Effector memory CD4-positive, alpha-beta T cell (primary cell): ENCODE data around the gene PRR11.
"Not testable (repeated sequence)": the region's sequence is repeated elsewhere in the genome, so short reads cannot be mapped to it uniquely, and the experiment has no call there.

Experiments used
- DNase-seq, 3 donors: peaks; one replicate each; pipeline ENCODE4 v3.0.0-alpha.2; 2020
- H3K27ac ChIP-seq: 2 replicates; pipeline ENCODE4 v1.7.0; 2013; ENCODE audit warnings: mild to moderate bottlenecking, low read length, moderate library complexity; ENCODE audit not compliant: insufficient read depth, poor library complexity, severe bottlenecking
- H3K27me3 ChIP-seq: replicated peaks from 2 replicates; pipeline ENCODE4 v1.7.0; 2013; ENCODE audit warnings: mild to moderate bottlenecking, low read length; ENCODE audit not compliant: insufficient read depth, control insufficient read depth, poor library complexity, severe bottlenecking
- H3K36me3 ChIP-seq: 2 replicates; pipeline ENCODE4 v1.7.0; 2013; ENCODE audit warnings: mild to moderate bottlenecking, low read length, moderate library complexity; ENCODE audit not compliant: control insufficient read depth, insufficient read depth
- H3K4me1 ChIP-seq: 2 replicates; pipeline ENCODE4 v1.7.0; 2013; ENCODE audit warnings: low read length, mild to moderate bottlenecking; ENCODE audit not compliant: control insufficient read depth, insufficient read depth, poor library complexity, severe bottlenecking
- H3K4me3 ChIP-seq: 2 replicates; pipeline ENCODE4 v1.7.0; 2013; ENCODE audit warnings: low read length, low read depth, mild to moderate bottlenecking; ENCODE audit not compliant: insufficient read depth, poor library complexity, severe bottlenecking
- H3K9me3 ChIP-seq: 2 replicates; pipeline ENCODE4 v1.7.0; 2013; ENCODE audit warnings: mild to moderate bottlenecking, low read length, moderate library complexity; ENCODE audit not compliant: control insufficient read depth

Gene PRR11

GRCh38 chr17:59172436-59173004 lies 17.0 kb downstream of the PRR11 start:
- H3K27me3 ChIP-seq: no peaks in the 10 kb centered on the region
- no peaks in the 10 kb centered on the region for H3K36me3 ChIP-seq
- no peaks in the 10 kb centered on the region for H3K9me3 ChIP-seq
- H3K4me1 ChIP-seq: no peaks in the 10 kb centered on the region
- DNase-seq: no peak
- no peak overlapping the region for H3K27ac ChIP-seq
- no peak overlapping the region for H3K4me3 ChIP-seq

- Histone ChIP-seq H3K4me1 (no peaks in the 10 kb centered on the region), H3K9me3 (no peaks in the 10 kb centered on the region), H3K27ac (no peak overlapping the region), H3K36me3 (no peaks in the 10 kb centered on the region), H3K27me3 (no peaks in the 10 kb centered on the region), H3K4me3 (no peak overlapping the region)
- DNase-seq: no peak
Measured at GRCh38 chr17:59174671-59175070, 19.1 kb downstream of the PRR11 start.

GRCh38 chr17:59175076-59175475 lies 19.5 kb downstream of the PRR11 start:
- DNase-seq: no peak
- Histone ChIP-seq H3K4me1 (no peaks in the 10 kb centered on the region), H3K36me3 (no peaks in the 10 kb centered on the region), H3K27ac (no peak overlapping the region), H3K27me3 (no peaks in the 10 kb centered on the region), H3K4me3 (no peak overlapping the region), H3K9me3 (no peaks in the 10 kb centered on the region)

GRCh38 chr17:59178266-59178985 lies 22.9 kb downstream of the PRR11 start:
- H3K27me3 ChIP-seq: no peaks in the 10 kb centered on the region
- H3K36me3 ChIP-seq: no peaks in the 10 kb centered on the region
- no peaks in the 10 kb centered on the region for H3K4me1 ChIP-seq
- no peak for DNase-seq
- no peak overlapping the region for H3K27ac ChIP-seq
- H3K9me3 ChIP-seq: no peaks in the 10 kb centered on the region
- no peak overlapping the region for H3K4me3 ChIP-seq

GRCh38 chr17:59179601-59180000 lies 24.1 kb downstream of the PRR11 start:
- H3K36me3 ChIP-seq, H3K4me1 ChIP-seq, H3K27me3 ChIP-seq, DNase-seq, H3K4me3 ChIP-seq, H3K9me3 ChIP-seq, H3K27ac ChIP-seq: not testable (repeated sequence)

GRCh38 chr17:59180626-59181025 lies 25.1 kb downstream of the PRR11 start:
- H3K4me1 ChIP-seq: no peaks in the 10 kb centered on the region
- H3K27ac ChIP-seq: no peak overlapping the region
- H3K27me3 ChIP-seq: no peaks in the 10 kb centered on the region
- H3K9me3 ChIP-seq: no peaks in the 10 kb centered on the region
- no peak for DNase-seq
- no peaks in the 10 kb centered on the region for H3K36me3 ChIP-seq
- H3K4me3 ChIP-seq: no peak overlapping the region

- Histone ChIP-seq H3K9me3 (no peaks in the 10 kb centered on the region), H3K27me3 (no peaks in the 10 kb centered on the region), H3K4me1 (no peaks in the 10 kb centered on the region), H3K36me3 (no peaks in the 10 kb centered on the region), H3K27ac (no peak overlapping the region), H3K4me3 (no peak overlapping the region)
- DNase-seq: no peak
Measured at GRCh38 chr17:59181481-59181880, 25.9 kb downstream of the PRR11 start.

GRCh38 chr17:59185997-59186396 lies 30.5 kb downstream of the PRR11 start:
- H3K27me3 ChIP-seq: no peaks in the 10 kb centered on the region
- H3K9me3 ChIP-seq: no peaks in the 10 kb centered on the region
- no peak overlapping the region for H3K4me3 ChIP-seq
- no peak for DNase-seq
- H3K4me1 ChIP-seq: no peaks in the 10 kb centered on the region
- no peak overlapping the region for H3K27ac ChIP-seq
- no peaks in the 10 kb centered on the region for H3K36me3 ChIP-seq

GRCh38 chr17:59186850-59187249 lies 31.3 kb downstream of the PRR11 start:
- no peaks in the 10 kb centered on the region for H3K27me3 ChIP-seq
- H3K36me3 ChIP-seq: no peaks in the 10 kb centered on the region
- DNase-seq: no peak
- no peaks in the 10 kb centered on the region for H3K9me3 ChIP-seq
- no peak overlapping the region for H3K4me3 ChIP-seq
- no peaks in the 10 kb centered on the region for H3K4me1 ChIP-seq
- H3K27ac ChIP-seq: no peak overlapping the region

- H3K36me3 ChIP-seq: no peaks in the 10 kb centered on the region
- no peak for DNase-seq
- H3K4me3 ChIP-seq: no peak overlapping the region
- no peaks in the 10 kb centered on the region for H3K9me3 ChIP-seq
- no peak overlapping the region for H3K27ac ChIP-seq
- H3K27me3 ChIP-seq: no peaks in the 10 kb centered on the region
- no peaks in the 10 kb centered on the region for H3K4me1 ChIP-seq
Measured at GRCh38 chr17:59190806-59191205, 35.3 kb downstream of the PRR11 start.
